IPS DF 4.7 (cell line): ENCODE data around the gene C7.
"Not testable (repeated sequence)": the region's sequence is repeated elsewhere in the genome, so short reads cannot be mapped to it uniquely, and the experiment has no call there.

Experiments used
- DNase-seq: peaks from one replicate; pipeline ENCODE4 v3.0.0-alpha.2; 2013; ENCODE audit warnings: low spot score; ENCODE audit errors: extremely low read depth

C7 gene

DNA sequence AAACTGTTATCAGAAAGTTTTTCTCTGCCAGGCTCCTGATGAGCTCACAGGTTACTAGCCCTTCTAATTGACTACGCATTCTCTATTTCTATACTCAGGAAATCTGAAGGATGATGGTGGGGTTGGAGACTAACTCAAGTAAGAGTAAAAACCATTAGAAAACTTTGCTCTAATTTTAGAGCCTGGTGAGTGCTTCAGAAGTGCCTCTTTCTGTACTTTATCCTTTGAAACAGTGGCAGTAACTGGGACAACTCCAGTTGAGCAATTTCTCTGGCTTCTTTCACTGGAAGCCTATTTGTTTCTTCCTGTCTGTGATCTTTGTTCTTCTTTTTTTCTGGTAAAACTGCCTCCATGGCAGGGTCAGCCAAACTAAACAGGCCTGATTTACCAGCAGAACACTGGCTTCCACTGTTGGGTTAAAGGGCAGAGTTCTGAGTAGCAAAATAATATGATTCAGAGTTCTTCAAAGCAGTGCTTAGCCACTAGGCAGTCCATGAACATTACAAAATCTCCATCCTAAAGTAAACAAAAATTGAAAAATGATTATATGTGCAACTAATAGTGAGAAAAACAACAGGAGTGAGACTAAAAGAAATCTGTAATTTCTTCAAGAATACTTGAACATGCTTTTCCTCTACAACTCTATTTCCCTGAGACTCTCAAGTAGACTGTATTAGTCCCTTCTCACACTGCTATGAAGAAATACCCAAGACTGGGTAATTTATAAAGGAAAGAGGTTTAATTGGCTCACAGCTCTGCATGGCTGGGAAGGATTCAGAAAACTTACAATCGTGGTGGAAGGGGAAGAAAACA, 82.1 kb downstream of the C7 start:
- no peak for DNase-seq

DNA sequence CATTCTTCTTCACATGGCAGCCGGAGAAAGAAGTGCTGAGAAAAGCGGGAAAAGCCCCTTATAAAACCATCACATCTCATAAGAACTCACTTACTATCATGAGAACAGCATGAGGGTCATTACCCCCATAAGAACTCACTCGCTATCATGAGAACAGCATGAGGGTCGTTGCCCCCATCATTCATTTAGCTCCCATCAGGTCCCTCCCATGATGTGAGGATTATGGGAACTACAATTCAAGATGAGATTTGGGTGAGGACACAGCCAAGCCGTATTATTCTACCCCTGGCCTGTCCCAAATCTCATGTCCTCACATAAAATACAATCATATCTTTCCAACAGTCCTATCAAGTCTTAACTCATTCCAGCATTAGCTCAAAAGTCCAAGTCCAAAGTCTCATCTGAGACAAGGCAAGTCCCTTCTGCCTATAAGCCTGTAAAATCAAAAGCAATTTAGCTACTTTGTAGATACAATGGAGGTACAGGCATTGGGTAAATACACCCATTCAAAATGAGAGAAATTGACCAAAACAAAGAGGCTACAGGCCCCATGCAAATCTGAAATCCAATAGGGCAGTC, 82.8 kb downstream of the C7 start:
- no peak for DNase-seq

DNA sequence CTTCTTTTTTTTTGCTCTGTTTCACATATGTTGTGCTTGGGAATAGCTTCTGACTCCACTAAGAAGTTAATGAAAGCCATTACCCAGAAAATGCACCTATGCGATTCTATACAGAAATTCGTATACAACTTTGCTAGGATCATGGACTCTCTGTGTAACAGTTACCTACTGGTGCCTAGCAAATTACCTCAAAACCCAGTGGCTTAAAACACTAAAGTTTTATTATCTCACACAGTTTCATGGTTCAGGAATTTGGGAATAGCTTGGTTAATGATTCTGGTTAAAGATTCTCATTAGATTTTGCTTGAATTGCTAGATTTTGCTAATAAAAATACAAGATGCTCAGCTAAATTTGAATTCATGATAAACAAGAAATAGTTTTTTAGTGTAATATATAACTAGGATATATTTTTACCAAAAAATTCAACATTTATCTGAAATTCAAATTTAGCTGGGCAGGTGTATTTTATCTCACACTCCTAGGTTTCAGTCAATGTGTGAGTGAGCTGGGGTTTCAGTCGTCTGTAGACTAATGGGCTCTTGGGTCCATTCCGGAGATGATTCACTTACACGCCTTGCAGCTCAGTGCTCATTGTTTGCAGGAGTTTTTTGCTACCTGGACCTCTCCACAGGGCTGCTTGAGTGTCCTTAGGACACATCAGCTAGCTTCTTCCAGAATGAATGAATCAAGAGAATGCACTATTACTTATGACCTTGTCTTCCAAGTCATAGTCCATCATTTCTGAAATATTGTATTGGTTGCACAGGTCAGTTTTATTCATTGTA, 86.7 kb downstream of the C7 start:
- no peak for DNase-seq

DNA sequence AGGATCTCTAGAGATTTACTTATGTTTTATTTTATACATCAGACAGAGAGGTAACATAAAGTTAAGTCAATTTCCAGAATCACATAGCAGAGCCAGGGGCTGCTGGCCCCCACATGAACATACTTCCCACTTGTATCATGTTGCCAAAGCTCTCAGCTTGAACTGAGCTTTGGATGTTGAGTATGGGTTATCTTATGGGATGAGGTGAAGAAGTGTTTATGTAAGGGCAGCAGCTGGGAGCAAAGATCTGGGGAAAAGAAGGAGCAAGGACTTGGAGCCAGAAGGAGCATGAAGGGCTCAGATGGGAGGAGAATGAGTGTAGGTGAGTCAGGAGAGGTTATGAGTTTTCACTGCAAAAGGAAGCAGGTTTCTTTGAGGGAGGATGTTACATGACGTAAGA, 89.8 kb downstream of the C7 start:
- DNase-seq, result no peak

DNA sequence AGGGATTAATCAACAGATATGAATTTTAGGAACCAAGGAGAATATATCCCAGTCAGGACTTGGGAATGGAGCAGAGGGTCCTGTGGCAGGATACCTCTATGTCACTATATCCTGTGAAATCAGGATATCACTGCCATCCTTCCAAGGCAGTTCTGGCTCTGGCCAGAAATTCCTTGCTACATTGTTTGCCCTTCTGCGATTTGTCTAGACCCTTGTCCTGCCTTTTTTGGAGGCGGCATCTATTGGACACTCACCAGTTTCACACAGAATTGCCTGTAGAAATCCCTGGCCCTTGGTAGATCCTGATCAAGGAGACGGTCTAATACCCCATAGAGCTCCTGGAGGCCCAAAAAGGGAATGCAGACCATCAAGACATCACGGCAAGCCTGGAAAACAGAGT, 90.7 kb downstream of the C7 start:
- DNase-seq, result no peak

DNA sequence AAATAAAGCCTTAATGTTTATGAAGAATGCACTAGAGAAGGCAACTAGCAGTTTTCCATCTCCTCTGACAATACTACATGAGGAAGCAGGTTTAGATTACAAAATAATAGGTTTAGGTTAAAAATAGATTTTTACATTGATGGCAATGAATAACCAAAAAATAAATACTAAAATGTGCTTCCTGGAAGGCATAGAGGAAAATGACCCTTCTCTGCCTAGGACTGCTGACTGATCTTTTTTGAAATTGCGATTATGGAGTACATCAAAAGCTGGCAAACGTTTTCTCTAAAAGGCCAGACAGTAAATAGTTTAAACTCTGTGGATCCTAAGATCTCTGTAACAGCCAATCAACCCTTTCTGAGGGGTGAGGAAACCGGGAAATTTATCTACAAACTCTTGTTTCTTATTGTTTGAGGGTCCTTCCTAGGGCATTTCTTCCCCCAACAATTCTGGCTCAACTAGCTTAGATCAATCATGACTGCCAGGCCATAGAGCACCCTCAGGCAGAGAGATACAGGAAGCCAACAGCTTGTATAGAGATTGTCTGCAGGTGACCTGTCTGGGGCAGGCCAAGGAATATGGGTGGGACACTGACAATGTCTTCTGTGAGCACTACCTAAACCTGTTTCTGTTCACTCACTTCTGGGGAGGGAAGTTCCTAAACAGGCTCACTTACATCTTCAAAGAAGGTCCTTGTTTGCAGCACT, 94.5 kb downstream of the C7 start:
- DNase-seq, result no peak

DNA sequence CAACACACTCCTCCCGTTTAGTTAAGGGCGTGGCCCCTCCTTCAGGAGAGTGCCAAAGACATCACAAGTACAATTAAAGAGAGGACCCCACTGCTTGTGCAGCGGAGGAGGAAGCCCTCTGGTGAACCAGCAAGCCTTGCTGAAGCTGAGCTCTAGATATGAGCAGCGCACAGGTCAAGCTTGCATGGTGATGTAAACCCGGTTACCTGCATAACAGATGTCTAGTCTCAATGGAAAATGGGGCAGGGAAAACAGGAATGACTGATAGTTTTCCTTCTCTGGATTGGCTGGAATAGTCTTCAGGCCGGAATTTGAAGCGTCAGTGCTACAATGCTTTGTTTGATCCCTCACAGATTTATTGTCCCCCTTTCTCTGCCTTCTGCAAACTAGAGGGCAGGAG, 95.6 kb downstream of the C7 start:
- DNase-seq, result no peak

DNA sequence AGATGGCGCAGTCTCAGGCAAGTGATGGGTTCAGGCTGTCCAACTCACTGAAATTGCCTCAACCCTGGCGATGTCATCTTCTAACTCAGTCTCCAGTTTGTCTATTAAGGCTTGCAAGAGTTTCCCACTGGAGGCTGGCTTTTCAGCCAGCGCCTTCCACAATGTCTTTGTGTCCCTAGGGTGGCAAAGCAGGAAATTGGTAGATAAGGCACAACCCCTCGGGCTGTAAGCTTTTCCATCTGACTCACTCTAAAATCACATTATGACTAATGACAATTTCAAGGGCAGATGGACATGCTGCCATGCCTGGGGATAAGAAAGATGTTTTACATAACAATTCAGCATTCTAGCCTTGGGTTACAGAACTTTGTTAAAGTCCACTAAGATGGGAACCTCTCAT, 99.9 kb downstream of the C7 start:
- no peak for DNase-seq

DNA sequence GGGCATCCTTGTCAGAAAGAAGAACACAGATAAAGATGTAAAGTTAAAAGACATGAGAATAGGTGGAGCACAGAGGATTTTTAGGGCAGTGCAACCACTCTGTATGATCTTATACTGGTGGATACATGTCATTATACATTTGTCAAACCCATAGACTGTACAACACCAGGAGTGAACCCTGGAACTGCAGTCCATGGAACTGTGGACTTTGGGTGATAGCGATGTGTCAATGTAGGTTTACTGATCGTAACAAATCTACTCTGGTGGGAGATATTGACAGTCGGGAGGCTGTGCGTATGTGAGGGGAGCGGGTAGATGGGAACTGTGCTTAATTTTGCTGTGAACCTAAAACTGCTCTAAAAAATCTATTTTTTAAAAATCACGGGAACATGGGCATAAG, 101.3 kb downstream of the C7 start:
- no peak for DNase-seq

DNA sequence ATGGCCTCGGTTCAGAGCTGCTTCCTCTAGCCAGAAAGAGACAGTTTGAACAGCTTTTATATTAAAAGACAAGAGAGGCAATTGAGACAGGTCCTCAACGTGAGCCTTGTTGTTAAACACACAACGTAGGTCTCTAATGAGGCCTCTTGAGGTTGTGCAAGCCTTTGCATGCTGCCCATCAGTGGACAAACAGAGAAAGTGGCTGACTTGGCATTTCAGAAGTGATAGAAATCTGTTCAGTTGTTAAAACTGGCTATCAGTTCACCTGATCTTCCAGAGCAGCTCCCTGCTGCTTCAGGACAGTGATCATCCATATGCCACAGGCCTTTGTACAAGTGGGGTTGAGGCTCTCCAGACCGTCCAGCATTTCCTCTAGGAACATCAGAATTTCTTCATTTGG, 103.0 kb downstream of the C7 start:
- DNase-seq, result no peak

DNA sequence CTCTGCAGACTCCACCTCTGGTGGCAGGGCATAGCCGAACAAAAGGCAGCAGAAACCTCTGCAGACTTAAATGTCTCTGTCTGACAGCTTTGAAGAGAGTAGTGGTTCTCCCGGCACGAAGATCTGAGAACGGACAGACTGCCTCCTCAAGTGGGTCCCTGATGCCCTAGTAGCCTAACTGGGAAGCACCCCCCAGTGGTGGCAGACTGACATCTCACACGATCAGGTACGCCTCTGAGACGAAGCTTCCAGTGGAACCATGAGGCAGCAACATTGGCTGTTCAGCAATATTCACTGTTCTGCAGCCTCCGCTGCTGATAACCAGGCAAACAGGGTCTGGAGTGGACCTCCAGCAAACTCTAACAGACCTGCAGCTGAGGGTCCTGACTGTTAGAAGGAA, 113.3 kb downstream of the C7 start:
- not testable (repeated sequence) for DNase-seq
